ENCODE results near the gene ABCD1.
"Not testable (repeated sequence)": the region's sequence is repeated elsewhere in the genome, so short reads cannot be mapped to it uniquely, and the experiment has no call there.

ABCD1 gene

GRCh38 chrX:153724252-153725038 lies at the start of gene ABCD1, which contains the start of gene BCAP31:
Gene ABCD1 (plus strand): TSS chrX:153724856. CDS start chrX:153725267, 411 bp downstream.
Gene BCAP31 (minus strand): TSS chrX:153724387. CDS start chrX:153723244, 1,143 bp downstream.
- DNase-seq, result peak; percentile 96

DNA sequence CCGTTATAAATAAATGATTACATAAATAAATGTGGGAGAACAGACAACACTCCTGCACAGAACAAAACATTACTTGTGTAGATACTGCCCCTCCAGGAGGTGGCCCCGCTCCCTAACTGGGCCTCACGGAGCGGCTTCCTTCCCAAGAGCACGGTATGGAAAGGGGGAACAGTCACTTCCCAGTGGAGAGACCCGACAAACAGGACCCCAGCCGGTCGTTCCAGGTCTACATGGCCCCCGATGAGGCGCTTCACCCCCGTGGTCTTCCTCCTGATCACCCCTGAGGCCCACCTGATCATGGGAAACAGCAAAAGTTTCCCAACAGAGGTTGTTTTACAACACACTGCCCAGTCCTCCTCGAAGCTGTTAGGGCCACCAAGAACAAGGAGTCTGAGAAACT lies 43.5 kb upstream of the ABCD1 start:
- no peak for DNase-seq

- DNase-seq, result not testable (repeated sequence)
Observed at GRCh38 chrX:153683486-153683885, 41.2 kb upstream of the ABCD1 start.

DNA sequence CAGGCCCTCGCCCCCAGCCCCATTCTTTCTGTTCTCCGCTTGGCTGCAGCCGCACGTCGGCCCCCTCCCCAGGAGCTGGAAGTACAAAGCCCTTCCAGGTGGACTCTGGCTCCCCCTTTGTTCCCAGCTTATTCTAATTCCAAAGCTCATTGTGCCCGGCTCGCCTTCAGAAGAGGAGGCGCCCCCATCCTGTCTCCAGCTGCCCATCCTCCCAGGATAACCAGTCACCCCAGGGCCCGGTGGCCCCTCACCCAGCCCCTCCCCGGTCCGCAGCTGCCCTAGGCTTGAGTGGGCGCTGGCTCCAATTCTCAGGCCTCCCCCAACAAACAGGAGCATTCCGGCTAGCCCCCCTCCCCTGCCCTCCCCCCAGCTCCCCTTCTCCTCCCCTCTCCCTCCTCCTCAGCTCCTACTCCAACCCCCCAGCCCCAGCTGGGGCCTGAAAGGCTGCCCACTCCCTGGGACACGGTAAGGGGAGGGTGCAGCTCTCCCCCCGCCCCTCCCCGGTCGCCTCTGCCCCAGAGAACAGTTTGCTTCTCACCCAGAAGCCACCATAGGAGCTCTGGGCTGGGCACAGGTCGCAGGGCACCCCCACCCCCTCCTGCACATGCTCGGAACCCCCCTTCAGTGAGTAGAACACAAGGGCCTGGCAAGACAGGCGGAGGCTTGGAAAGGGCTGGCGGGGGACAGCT lies 40.0 kb upstream of the ABCD1 start:
- DNase-seq, result no peak

GRCh38 chrX:153685156-153685536 lies 39.5 kb upstream of the ABCD1 start:
- DNase-seq, result no peak

- no peak for DNase-seq
Observed at GRCh38 chrX:153685751-153686696, 38.6 kb upstream of the ABCD1 start.

GRCh38 chrX:153686711-153687110 lies 37.9 kb upstream of the ABCD1 start:
- no peak for DNase-seq

DNA sequence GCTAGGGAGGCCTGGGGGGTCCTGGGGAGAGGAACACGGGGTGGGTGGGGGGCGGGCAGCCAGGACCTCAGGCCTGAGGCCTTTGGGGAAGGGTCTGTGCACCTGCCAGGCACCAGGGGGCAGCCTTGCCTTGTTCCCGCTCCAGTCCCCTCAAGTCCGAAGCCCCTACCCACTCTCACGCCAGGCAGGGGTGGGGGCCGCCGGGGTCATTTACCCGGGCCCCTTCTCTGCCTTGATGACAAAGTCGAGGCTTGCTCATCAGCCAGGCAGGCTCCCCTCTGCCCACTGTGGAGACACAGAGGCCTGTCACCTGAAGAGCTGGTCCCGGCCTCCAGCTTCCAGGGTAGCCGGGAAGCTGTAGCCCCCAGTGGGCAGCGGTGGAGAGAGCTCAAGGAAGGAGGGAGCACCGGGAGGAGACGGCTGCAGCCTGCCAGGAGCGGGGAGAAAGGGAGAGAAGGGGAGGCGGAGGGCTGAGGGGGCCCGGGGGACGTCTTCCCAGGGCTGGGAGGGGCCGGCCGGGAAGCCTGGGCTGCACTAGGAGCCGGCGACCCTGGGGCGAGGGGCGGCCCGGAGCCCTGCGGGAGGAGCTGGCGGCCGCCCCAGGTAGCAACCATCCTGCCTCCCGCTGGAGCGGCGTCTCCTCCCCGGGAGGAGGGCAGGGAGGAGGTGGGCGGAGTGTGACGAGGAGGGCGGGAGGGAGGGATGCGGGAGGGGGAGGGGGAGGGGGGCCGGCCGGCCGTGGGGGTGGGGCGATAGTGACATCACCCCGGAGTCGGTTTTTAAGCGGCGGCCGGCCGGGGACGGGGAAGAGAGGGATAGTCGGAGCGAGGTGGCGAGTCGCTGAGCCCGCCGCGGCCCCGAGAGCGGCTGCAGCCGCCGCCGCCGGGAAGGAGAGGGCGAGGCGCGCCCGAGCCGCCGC lies 37.3 kb upstream of the ABCD1 start, which contains the start of gene SLC6A8:
Gene SLC6A8 (plus strand): TSS at position 806 of the 919 bp plus-strand sequence. CDS start 649 bp downstream, outside the sequence.
- peak; percentile 68 for DNase-seq

- no peak for DNase-seq
Observed at GRCh38 chrX:153688071-153688470, 36.6 kb upstream of the ABCD1 start.

- DNase-seq, result no peak
Observed at GRCh38 chrX:153688506-153688905, 36.1 kb upstream of the ABCD1 start.

DNA sequence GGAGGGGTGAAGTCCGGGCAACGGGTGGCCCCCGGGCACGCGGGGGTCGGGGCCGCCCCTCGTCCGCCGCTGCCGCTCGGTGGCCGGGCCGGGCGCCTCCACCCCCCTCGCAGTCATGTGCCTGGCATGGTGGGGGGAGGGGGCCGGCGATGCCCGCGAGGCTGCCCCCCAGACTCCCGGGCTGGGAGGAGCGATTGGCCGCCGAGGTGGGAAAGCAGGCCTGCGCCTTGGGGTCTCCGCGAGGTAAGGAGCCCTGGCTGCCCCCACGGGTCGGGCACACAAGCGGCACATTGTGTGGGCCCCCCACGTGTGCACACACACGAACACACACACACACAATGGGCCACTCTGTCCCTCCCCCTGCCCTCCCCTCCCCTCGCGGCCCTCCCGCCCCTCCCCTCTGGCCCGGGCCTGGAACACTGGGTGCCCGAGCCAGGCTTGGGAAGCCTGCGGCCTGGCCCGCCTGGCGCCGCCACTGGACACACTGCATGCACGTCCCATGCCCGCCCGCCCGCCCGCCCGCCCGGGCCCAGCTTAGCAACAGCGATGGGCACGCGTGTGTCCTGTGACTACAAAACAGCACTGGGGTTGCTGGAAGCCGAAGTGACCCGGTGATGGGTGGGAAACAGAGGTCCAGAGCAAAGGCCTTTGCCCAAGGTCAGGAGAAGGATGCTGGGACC lies 35.6 kb upstream of the ABCD1 start:
- DNase-seq, result no peak

GRCh38 chrX:153689654-153690465 lies 34.8 kb upstream of the ABCD1 start:
- no peak for DNase-seq

- DNase-seq, result no peak
Observed at GRCh38 chrX:153690466-153690865, 34.2 kb upstream of the ABCD1 start.

- DNase-seq, result not testable (repeated sequence)
Observed at GRCh38 chrX:153691032-153691827, 33.4 kb upstream of the ABCD1 start.

DNA sequence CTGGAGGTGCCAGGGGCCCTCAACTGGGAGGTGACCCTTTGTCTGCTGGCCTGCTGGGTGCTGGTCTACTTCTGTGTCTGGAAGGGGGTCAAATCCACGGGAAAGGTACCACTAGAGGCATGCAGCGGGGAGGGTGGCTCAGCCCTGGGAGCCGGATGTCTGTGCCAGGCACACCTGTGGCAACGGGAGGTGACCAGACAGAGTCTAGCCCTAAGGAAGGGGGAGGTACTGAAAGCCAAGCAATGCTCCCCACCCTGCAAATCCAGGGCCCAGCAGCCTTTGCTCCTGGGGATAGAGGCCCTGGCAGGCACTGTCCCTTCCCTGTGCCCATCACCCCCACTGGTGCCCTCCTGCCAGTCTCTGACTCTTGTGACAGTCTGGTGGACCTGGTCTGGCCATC lies 32.7 kb upstream of the ABCD1 start:
- DNase-seq, result no peak

DNA sequence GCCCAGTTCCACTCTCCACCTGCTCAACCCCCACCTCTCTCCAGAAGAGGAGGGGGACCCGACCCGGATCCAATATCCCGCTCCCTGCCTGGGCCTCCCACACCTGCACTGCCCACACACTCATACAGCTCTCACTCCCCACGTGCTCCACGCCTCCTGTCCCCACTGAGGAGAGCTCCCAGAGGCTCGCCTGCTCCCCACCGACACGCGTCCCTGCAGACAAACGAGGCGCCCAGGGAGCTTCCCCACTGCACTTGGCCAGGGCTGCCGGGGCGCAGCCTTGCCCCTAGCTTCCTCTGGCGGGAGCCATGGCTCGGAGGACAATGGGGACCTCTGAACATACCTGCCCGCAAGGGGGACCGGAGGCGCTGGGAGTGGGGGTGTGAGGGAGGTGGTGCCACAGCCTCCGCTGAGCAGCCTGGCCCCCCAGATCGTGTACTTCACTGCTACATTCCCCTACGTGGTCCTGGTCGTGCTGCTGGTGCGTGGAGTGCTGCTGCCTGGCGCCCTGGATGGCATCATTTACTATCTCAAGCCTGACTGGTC lies 32.0 kb upstream of the ABCD1 start:
- DNase-seq, result no peak

GRCh38 chrX:153693216-153694086 lies 31.2 kb upstream of the ABCD1 start:
- no peak for DNase-seq

- not testable (repeated sequence) for DNase-seq
Observed at GRCh38 chrX:153694256-153694655, 30.4 kb upstream of the ABCD1 start.

Data from NCI-H1436 (cell line).